CD4-positive, alpha-beta T cell treated with Interferon gamma for 1 hour (primary cell): ENCODE data around the gene PEX14.
"Not testable (repeated sequence)": the region's sequence is repeated elsewhere in the genome, so short reads cannot be mapped to it uniquely, and the experiment has no call there.

Experiments
- DNase-seq: peaks from one replicate; pipeline ENCODE4 v3.0.0-alpha.2; 2020

Gene PEX14

GRCh38 chr1:10497109-10497508 is 22.4 kb downstream of the PEX14 start:
- DNase-seq, result peak; percentile 37

- DNase-seq, result no peak
Observed at GRCh38 chr1:10498231-10498630, 23.5 kb downstream of the PEX14 start.

- DNase-seq, result no peak
Observed at GRCh38 chr1:10502206-10502605, 27.5 kb downstream of the PEX14 start.

DNA sequence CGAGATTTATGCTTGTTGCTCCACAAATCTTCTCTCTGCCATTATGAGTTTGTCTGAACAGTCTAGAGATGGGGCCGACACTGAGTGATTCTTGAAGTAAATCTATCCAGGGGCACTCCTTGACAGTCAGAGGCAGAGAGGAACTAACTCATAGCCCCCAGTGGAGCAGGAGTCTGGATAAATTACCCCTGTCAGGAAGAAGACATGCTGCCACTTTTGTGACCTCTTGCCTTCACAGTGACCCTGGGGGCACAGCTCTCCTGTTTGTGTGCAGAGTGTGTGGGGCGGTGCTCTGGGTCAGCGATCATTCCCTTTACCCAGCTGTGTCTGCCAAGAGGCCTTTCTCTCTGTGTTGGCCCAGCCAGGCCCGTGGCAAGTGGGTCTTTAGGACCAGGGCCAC is 29.5 kb downstream of the PEX14 start:
- no peak for DNase-seq

DNA sequence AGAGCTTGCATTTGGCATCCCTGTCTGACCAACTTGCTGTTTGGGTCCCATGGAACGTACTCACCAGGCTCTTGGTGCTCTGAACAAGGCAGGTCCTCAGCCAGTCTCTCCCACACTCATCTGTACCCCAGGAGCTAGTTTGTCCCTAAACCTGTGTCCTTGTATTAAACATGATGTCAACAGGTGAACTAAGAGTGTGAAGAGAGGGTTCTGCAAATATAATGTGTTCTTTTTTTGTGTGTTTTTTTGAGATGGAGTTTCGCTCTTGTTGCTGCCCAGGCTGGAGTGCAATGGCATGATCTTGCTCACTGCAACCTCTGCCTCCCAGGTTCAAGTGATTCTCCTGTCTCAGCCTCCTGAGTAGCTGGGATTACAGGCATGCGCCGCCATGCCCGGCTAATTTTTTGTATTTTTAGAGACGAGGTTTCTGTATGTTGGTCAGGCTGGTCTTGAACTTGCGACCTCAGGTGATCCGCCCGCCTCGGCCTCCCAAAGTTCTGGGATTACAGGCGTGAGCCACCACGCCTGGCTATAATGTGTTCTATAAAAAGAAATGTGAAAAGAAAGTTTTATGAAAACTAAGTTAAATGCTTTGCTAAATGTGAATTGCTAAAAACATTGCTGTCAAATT is 31.4 kb downstream of the PEX14 start:
- DNase-seq, result not testable (repeated sequence)

DNA sequence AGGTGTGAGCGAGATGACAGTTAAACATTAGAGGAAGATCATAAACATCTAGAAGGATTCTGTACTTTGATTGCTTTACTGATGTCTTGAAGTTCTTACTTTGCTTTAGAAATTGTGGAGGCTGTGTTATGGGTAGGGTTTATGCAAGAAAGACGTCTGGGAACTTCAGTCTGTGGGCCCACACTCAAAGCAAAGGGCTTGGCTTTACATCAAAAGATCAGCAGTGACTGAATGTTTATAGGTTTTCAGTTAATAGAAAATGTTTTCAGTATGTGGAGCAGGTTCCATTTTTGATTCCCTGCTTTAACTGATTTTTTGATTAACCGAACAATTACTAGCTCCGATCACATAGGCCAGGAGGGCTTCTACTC is 31.9 kb downstream of the PEX14 start:
- no peak for DNase-seq

DNA sequence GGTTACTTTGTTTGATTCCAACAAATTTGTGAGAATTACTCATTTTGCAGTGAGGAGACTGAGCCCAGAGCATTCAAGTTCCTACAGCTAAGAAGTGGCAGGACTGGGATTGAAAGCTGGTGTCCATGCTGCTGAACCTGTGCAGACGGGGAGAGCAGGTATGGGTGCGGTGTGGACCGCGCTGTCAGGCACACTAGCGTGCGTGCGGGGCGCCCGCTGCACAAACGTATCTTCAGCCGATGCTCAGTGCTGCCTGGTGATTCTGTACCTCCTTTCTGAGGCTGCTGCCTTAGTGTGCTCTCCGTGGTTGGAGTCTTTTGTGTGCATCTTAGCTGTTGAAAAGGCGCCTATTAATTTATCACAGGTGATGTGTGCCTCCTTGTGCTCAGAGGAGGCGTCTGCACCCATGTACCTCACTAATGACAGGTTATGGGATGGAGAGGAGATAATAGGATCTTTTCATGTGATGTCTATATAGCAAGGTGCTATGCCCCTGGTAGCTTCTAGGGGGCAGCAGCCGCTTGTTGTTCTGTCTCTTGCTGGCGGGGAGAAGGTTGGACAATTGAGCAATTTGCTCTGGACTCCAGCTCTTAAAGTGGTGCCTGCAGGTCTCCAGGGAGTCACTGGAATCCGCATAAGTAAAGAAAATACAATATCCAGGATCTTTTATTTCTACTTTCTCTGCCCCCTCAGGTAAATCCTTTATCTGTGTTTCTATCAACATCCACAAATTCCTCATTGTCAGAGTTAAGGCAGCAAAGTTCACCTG is 32.5 kb downstream of the PEX14 start:
- peak; percentile 54 for DNase-seq

- no peak for DNase-seq
Observed at GRCh38 chr1:10508511-10508951, 33.8 kb downstream of the PEX14 start.

- no peak for DNase-seq
Observed at GRCh38 chr1:10509809-10510509, 35.2 kb downstream of the PEX14 start.

DNA sequence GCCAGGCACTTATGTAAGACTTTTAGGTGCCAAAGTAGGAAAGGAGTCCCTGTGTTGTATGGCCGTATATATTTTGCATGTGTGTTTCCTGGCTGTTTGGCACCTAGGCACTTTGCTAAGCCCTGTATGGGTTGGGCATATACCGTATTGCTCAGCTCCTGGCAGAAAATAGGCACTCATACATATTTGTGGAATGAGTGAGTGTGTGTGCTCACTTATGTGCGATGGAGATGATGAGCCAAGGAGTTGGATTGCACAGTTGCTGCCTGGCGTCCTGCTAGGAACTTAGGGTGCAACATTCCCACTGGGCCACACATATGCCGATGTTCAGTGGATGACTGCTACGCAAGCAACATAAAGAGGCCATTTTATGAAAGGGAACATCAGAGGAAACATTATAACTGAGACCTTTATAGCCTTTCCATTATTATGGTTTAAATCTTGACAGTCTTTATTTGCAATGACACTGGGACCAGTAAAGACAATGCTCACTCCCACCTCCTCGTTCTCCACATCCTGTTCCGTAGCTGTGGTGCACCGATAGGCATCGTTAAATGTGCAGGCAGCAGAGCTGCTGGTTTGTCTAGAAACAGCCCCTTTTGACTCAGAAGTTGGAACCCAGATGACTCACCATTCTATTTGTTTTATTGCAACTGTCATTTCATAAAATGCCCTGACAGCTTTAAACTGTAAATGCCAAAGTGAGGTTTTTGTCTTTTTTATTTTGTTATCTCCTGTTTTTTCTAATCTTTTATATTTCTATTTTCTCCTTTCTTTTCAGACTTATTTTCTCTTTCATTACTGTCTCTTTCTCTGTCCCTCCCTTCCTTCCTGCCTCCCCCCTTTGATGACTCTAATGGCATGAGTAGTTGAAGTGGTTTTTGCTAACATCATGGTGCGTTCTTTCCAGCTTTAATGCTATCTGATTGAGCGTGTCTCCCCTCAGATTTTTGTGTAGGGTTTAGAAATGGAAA is 36.1 kb downstream of the PEX14 start:
- peak; percentile 55 for DNase-seq

DNA sequence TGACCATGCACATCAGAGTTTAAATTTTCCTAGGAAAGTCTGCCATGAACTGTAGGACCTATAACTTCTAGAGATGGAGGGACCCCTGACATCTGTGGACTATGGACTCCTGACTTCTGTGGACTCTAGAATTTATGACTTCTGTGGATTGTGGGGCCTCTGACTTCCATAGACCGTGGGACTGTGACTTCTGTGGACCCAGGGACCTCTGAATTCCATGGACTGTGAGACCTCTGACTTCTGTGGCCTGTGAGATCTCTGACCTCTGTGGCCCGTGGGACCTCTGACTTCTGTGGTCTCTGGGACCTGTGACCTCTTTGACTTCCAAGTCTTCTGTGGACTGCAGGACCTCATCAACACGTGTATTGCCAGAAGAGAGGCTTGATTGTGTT is 36.7 kb downstream of the PEX14 start:
- no peak for DNase-seq

- no peak for DNase-seq
Observed at GRCh38 chr1:10513199-10513598, 38.4 kb downstream of the PEX14 start.

DNA sequence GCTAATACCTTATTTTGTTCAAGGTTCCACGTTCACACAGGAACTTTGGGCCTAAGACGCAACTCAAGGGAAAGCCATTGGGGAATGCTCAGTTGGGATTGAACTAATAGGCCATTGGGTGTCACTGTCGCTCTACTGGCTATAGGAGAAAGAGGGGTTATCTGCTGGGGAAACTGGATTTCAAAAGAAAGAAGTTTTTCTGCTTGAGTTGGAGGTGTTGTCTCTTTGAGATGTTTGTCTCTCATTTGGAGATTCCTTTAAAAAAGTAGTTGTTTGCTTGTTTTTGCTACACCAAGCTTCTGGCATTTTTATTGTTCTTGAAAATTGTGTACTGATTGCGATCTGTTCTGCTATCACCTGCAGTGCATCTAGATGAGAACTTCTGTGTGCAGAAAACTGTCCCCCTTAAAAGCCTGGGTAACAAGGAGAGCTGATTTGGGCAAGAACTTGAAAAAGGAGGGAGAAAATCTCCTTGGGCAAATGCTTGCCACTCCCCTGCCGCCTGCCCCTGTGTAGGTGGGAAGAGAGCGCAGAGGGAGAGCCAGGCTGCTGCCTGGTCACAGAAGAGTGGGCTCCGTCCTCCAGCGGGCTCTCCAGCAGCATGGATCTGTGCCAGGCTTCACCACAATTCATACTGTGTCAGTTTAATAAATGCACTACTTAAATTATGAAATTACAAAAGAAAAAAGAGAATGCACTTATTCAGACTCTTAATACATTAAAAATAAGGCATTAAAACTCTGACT is 39.9 kb downstream of the PEX14 start:
- DNase-seq, result no peak

DNA sequence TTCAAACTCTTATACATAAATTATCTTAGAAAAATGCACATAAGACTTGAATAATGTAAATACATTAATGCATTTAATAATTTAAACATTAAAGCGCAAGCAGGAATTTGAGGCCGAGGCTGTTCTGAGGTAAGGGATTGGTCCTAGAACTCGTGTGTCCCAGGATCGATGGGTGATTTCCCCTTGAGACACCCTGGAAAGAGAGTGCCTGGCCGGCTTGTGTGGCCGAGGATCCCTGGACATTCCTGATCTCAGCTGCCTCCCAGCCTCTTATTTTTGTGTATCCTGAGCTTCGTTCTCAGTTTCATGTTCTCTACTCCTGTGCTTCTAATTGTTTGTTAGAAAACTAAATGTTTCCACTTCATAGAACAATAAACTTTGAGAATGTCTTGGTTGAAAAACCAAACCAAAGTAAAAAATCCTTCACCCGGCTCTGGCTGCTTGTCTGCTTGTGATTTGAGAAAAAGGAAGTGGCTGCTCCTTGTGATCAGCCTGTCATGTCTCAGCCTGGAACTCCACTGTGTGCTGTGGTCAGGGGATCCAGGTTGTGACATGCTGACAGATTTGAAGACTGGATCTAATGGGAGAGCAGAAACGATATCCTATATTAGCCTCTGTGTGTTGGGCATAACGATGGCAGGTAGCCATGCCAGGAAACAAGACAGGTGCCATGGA is 40.7 kb downstream of the PEX14 start:
- DNase-seq, result no peak

- no peak for DNase-seq
Observed at GRCh38 chr1:10515976-10516750, 41.4 kb downstream of the PEX14 start.

GRCh38 chr1:10516925-10517676 is 42.4 kb downstream of the PEX14 start:
- no peak for DNase-seq

DNA sequence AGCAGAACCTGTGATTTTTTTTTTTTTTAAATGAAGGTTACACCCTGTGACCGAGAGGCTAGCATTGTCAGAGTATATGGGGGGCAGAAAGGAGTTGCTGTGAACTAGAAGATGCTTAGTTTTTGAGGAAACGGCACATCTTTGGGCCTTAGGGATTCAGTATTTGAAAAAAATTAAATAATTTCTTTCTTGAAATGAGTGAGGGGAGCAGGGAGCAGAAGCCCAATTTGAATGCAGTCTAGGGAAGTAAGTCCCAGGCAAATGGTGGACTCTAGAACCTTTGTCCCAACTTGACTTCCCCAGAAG is 42.9 kb downstream of the PEX14 start:
- DNase-seq, result no peak

- no peak for DNase-seq
Observed at GRCh38 chr1:10519016-10519417, 44.3 kb downstream of the PEX14 start.

- no peak for DNase-seq
Observed at GRCh38 chr1:10520497-10520896, 45.7 kb downstream of the PEX14 start.

DNA sequence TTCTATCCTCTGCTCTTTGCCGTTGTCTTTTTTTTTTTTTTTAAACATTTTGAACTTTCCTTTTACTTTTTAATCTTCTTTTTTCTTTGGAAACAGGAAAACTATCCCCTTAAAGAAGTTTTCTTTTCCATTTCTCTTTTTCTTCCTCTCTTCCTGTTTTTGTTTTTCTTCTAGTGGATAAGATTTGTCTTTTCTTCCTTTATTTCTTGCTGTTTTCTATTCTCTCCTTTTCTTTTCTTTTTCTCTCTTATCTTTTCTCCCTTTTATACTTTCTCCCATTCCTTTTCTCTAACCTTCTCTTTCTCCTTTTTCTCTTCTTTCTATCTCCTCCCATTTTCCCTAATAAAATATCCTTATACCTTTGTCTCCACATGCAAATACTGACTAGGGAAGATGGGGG is 46.2 kb downstream of the PEX14 start:
- no peak for DNase-seq
